Dedifferentiated amniotic fluid mesenchymal stem cell (primary cell): ENCODE measurements around the gene STRN3.

ENCODE experiments used
- DNase-seq: peaks from one replicate; pipeline ENCODE4 v3.0.0-alpha.2; 2016; ENCODE audit errors: extremely low spot score

STRN3 gene

GRCh38 chr14:30873308-30874119 is 152.7 kb downstream of the STRN3 start:
- no peak for DNase-seq

GRCh38 chr14:30872602-30873001 is 153.6 kb downstream of the STRN3 start:
- DNase-seq, result no peak

- no peak for DNase-seq
Observed at GRCh38 chr14:30869551-30870155, 156.5 kb downstream of the STRN3 start.

GRCh38 chr14:30868736-30869135 is 157.4 kb downstream of the STRN3 start:
- DNase-seq, result no peak

- DNase-seq, result no peak
Observed at GRCh38 chr14:30864934-30865333, 161.2 kb downstream of the STRN3 start.

- DNase-seq, result no peak
Observed at GRCh38 chr14:30861200-30861599, 165.0 kb downstream of the STRN3 start.

- DNase-seq, result no peak
Observed at GRCh38 chr14:30855345-30856037, 170.7 kb downstream of the STRN3 start.

- DNase-seq, result no peak
Observed at GRCh38 chr14:30854492-30854891, 171.7 kb downstream of the STRN3 start.

GRCh38 chr14:30853946-30854345 is 172.2 kb downstream of the STRN3 start:
- DNase-seq, result no peak

GRCh38 chr14:30849983-30850382 is 176.2 kb downstream of the STRN3 start:
- DNase-seq, result no peak

- DNase-seq, result no peak
Observed at GRCh38 chr14:30849354-30849753, 176.8 kb downstream of the STRN3 start.

GRCh38 chr14:30848449-30849240 is 177.5 kb downstream of the STRN3 start:
- no peak for DNase-seq
